Measurements from ENCODE around the gene CYSTM1.
"Not testable (repeated sequence)": the region's sequence is repeated elsewhere in the genome, so short reads cannot be mapped to it uniquely, and the experiment has no call there.

Gene CYSTM1

DNA sequence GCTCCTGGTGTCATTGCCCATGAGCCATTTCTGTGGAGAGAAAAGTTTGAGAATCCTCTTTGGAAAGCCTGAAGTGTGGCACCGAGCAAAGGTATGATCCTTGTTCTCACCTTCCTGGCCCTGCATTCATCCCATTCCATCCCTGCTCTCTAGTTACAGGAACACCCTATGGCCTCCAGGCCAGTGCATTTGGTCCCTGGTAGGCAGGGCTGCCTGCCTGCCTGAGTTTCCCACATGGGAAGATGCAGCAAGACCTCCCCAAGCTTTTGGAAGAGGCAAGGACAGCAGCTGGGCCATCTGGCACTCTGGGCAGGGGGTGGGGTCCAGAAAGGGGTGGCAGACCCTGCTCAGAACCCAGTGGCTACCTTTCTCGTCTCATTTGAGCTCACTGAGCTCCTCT is 24.8 kb upstream of the CYSTM1 start:
- DNase-seq (ENCODE audit: extremely low read depth, low read depth) = no peak
- TF ChIP-seq, protein P1, sequence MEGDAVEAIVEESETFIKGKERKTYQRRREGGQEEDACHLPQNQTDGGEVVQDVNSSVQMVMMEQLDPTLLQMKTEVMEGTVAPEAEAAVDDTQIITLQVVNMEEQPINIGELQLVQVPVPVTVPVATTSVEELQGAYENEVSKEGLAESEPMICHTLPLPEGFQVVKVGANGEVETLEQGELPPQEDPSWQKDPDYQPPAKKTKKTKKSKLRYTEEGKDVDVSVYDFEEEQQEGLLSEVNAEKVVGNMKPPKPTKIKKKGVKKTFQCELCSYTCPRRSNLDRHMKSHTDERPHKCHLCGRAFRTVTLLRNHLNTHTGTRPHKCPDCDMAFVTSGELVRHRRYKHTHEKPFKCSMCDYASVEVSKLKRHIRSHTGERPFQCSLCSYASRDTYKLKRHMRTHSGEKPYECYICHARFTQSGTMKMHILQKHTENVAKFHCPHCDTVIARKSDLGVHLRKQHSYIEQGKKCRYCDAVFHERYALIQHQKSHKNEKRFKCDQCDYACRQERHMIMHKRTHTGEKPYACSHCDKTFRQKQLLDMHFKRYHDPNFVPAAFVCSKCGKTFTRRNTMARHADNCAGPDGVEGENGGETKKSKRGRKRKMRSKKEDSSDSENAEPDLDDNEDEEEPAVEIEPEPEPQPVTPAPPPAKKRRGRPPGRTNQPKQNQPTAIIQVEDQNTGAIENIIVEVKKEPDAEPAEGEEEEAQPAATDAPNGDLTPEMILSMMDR (IDR thresholded peaks at IDR 0.05; ENCODE audit: low read depth, low read length) = no peak

DNA sequence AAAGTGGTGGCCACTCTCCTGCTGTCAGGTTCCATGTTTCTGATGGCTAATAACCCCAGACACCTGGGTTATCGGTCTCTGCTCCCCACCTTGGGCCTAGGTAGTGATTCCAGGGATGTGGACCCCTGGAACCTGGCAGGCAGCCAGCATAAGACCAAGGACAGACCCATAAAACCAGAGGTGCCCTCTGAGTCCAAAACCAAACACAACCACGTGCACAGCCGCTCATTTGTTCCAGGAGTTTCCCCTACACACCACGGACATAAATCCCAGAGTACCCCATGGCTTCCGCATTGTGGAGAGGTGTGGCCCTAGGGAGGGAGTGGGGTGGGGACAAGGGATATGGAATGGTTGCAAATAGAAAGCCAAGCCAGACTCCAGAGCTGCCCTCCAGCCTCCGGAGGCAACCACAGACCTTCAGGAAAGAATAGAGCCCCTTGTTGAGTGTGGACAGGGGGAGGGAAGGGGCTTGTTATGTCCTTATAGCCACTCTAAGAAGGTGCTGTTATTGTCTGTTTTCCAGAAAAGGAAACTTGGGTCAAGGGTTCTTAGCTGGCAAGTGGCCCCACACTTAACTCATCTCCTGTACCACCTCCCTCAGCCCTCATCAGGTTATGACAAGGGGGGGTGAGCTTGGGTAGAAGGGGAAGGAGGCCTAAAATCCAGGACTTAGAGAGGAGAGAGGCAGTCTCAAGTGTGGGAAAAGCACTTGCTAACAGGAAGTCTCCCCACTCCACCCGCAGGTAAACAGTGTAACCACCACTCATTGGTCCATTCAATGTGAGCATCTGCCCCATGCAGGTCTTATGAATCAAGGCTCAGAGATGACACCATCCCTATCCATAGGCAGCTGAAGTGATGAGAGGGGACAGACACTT is 23.6 kb upstream of the CYSTM1 start:
- DNase-seq (ENCODE audit: extremely low read depth, low read depth) = no peak
- TF ChIP-seq, protein P1 (IDR thresholded peaks at IDR 0.05; ENCODE audit: low read depth, low read length) = no peak

DNA sequence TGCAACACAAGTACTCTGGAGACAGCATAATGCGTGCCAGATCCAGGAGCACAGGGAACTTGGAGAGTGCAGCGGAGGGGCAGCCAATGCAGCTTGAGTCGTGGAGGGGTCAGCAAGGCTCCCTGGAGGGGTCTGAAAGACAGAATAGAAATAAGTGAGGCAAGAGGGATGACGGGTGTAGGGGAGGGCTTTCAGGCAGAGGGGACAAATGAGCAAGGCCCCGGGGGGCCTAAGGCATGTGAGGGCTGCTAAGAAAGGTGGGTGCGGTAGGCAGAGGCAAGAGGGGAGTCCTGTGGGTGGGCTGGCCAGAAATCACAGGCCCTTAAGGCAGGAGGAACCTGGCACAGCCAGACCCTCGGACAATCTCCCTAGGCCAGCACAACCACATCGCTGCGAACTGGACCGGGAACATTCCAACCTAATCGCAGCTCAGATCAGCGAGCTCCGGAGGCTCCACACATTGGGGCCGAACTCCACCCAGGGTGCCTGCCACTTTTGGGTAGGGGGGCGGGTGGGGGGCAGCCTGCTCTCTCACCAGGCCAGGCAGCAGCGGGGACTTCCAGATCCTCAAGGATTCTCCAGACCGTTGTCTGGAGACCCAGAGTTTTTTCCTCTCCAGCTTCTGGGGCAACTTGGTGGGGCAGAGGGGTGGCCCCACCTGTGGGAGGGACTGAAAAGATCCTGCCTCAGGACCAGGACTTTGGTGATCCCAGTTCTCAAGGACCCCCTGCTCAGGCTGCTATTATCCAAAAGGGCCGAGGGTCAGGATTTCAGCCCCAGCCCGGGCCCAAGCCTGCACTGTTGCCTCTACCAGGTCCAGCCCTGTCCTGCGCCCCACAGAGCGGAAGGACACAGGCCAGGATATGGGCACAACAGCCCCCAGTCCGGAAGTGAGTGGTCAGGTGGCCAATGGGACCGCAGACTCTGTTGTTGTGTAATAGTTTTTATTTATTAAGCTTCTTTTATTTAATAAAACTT is 22.7 kb upstream of the CYSTM1 start:
- TF ChIP-seq, protein P1 (IDR thresholded peaks at IDR 0.05; ENCODE audit: low read depth, low read length) = no peak
- DNase-seq (ENCODE audit: extremely low read depth, low read depth) = no peak

DNA sequence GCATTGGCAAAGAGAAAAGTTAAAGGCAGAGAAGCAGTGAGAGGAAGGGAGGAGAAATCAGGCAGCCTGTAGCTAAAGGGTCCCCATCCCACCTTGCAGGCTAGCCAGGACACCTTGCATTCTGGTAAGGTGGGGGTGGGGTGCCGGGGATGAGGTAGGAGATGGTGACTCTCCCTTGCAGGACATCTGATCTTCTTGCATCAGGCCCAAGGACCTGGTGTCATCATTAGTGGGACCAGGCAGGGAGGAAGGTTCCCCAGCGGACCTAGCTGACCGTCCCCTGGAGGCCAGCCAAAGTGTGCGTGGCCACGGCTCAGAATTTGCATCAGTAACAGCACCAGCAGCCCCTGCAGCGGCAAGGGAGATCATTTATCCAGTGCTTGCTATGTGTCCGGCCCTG is 21.7 kb upstream of the CYSTM1 start:
- TF ChIP-seq, protein P1 (IDR thresholded peaks at IDR 0.05; ENCODE audit: low read depth, low read length) = no peak
- DNase-seq (ENCODE audit: extremely low read depth, low read depth) = no peak

DNA sequence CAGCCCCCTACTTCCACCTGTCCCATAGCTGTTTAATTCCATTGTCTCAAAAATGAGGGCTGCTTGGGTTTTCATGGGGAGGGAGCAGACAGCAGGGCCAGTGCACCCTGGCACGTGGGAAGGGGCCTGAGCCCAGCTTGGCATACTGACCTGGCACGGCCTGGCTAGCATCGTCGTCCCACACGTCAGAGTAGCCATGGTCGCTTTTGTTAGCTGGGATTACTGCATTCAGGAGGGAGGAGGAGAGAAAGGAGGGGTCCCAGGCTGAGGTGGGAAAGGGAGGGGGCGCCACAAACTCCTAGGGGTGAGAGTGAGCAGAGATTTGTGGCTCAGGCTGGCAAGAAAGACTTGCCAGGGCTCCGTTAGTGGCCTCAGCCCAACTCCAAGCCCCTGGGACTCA is 21.1 kb upstream of the CYSTM1 start:
- no peak for DNase-seq (ENCODE audit: extremely low read depth, low read depth)
- TF ChIP-seq, protein P1 (IDR thresholded peaks at IDR 0.05; ENCODE audit: low read depth, low read length) = no peak

DNA sequence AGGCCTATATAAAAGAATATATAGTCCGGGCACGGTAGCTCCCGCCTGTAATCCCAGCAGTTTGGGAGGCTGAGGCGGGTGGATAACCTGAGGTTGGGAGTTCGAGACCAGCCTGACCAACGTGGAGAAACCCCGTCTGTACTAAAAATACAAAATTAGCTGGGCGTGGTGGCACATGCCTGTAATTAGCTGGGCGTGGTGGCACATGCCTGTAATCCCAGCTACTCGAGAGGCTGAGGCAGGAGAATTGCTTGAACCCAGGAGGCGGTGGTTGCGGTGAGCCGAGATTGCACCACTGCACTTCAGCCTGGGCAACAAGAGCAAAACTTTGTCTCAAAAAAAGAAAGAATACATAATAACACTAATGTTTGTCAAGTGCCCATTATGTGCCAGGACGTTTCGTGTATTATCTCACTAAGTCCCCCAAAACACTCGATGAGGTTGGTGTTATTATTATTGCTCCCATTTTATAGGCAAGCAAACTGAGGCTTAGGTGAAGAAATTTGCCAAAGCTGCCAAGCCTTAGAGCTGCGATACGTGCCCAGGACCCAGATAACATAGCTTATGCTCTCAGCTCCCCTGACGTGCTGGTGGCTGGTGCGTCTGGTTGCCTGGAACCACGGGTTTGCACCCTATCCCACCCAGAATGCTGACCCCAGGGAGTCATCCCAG is 20.1 kb upstream of the CYSTM1 start:
- not testable (repeated sequence) for DNase-seq (ENCODE audit: extremely low read depth, low read depth)

DNA sequence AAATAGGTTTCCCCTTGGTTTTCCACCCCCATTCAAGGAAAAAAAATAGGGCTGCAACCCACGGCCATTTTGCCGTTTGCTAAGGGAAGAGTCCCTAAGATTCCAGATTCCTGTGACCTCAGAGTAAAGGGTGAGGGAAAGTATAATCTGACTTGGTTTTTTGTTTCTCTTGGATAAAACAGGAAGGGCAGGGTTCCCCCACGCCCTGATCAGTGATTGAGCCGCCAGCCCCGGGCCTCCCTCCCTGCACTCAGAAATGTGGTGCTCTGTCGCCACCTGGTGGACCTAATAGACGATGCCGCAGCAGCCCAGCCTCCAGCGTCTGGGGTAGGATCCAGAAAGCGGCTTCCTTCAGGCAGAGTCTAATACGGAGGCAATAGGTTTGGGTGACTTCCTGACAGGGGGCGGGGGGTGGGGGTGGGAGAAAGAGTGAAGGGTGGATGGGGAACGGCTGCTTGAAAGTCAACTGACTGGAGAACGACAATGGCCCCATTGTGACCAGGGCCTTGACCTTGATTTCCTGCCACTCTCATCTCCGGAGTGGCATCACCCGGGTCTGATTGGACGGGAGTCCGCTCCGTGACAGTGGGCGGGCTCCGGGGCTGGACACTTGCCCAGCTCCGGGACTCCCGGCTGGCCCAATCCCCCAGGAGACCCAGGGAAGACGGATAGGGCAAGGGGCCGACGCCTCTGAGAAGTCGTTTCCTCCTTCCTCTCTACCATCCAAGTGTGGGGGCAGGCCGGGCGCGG is 17.8 kb upstream of the CYSTM1 start:
- TF ChIP-seq, protein P1 (IDR thresholded peaks at IDR 0.05; ENCODE audit: low read depth, low read length) = peak; percentile 87

More for the DNA sequence above, 17.8 kb upstream of the CYSTM1 start:
- DNase-seq (ENCODE audit: extremely low read depth, low read depth) = peak; percentile 47
